Osteocyte (in vitro differentiated cells): ENCODE results near the gene LINGO1. TPM values are rescaled to one million over a fixed set of nuclear protein-coding genes. Genes with fewer than 3 reads are reported as not detected.

Experiments used
- DNase-seq: peaks from one replicate; pipeline ENCODE4 v3.0.0; 2021; ENCODE audit warnings: mixed read lengths; ENCODE audit not compliant: unreplicated experiment; ENCODE audit errors: extremely low spot score
- H3K27ac Mint-ChIP-seq: one replicate; pipeline ENCODE4 v1.8.0; 2021; ENCODE audit warnings: mild to moderate bottlenecking, mixed read lengths; ENCODE audit not compliant: unreplicated experiment
- H3K27me3 Mint-ChIP-seq: one replicate; pipeline ENCODE4 v1.8.0; 2021; ENCODE audit warnings: mixed read lengths; ENCODE audit not compliant: unreplicated experiment
- H3K36me3 Mint-ChIP-seq: one replicate; pipeline ENCODE4 v1.8.0; 2021; ENCODE audit warnings: mixed read lengths; ENCODE audit not compliant: unreplicated experiment
- H3K4me1 Mint-ChIP-seq: one replicate; pipeline ENCODE4 v1.8.0; 2021; ENCODE audit warnings: mixed read lengths; ENCODE audit not compliant: unreplicated experiment
- H3K4me3 Mint-ChIP-seq: one replicate; pipeline ENCODE4 v1.8.0; 2021; ENCODE audit warnings: mild to moderate bottlenecking, moderate library complexity, mixed read lengths; ENCODE audit not compliant: unreplicated experiment
- H3K9me3 Mint-ChIP-seq: one replicate; pipeline ENCODE4 v1.8.0; 2021; ENCODE audit warnings: mixed read lengths; ENCODE audit not compliant: unreplicated experiment
- CTCF ChIP-seq: fragments of 200-600 bp; sonication (generic); IDR thresholded peaks from 2 replicates; pipeline ENCODE4 v1.5.0; 2021; ENCODE audit warnings: antibody characterized with exemption, mild to moderate bottlenecking, moderate library complexity
- total RNA-seq: library from RNA; stranded (reverse); gene quantifications from 2 replicates; pipeline ENCODE4 v1.2.1, GENCODE V29; 2021

The LINGO1 gene
- total RNA-seq, 1 donor from 2014 or later: 2.4 TPM

DNA sequence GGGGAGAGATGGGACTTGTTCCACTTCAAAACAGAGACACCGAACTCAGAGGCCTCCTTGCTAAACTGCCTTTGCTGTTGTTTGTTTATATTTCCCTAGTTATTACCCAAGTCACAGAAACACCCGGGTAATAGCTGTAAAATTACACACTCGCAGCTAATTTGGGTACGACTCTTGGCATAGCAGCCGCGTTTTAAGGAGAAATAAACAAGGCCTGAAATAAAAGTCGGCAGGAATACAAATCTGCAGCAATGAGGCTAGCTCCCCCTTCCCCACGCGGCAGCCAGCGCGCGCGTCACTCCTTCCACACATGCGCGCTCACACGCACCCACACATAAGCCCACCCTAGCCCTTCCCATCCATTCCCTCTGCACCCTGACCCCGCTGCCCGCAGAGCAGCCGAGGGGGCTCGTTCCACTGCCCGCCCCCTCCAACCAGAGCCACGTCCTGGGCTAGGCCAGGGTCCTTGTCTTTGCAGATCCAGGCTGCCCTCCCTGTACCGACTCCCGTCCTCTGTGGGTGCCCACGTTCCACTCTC lies 67.3 kb downstream of the LINGO1 start:
- no peak for TF ChIP-seq CTCF
- no peak for DNase-seq
- peaks cover 7% of the 10 kb centered on the region for H3K27me3 Mint-ChIP-seq
- H3K9me3 Mint-ChIP-seq: no peaks in the 10 kb centered on the region
- H3K27ac Mint-ChIP-seq: no peak overlapping the region
- H3K36me3 Mint-ChIP-seq: no peaks in the 10 kb centered on the region
- no peak overlapping the region for H3K4me3 Mint-ChIP-seq
- peaks cover 44% of the 10 kb centered on the region for H3K4me1 Mint-ChIP-seq

DNA sequence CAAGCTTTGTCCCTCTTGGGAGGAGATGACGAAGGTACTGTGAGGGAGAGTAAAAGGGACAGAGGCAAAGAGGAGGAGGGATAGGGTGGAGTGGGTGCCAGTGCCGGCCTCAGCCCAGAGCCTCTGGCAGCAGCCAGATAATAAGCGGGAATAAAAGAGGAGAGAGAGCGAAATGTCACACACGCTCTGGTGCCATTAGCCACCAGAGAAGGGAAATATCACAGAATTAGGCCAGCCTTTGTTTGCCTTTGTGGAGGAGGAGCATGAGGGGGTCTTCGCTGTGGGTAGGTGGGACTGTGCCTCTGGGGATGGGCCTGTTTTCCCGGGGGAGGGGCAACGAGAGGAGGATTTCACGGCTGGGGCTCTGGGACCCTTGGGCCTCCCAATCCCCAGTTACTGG lies 67.8 kb downstream of the LINGO1 start:
- Mint-ChIP-seq H3K36me3 (no peaks in the 10 kb centered on the region), H3K9me3 (no peaks in the 10 kb centered on the region), H3K27me3 (peaks cover 7% of the 10 kb centered on the region), H3K4me3 (no peak overlapping the region), H3K4me1 (peaks cover 40% of the 10 kb centered on the region), H3K27ac (no peak overlapping the region)
- no peak for DNase-seq
- no peak for TF ChIP-seq CTCF

DNA sequence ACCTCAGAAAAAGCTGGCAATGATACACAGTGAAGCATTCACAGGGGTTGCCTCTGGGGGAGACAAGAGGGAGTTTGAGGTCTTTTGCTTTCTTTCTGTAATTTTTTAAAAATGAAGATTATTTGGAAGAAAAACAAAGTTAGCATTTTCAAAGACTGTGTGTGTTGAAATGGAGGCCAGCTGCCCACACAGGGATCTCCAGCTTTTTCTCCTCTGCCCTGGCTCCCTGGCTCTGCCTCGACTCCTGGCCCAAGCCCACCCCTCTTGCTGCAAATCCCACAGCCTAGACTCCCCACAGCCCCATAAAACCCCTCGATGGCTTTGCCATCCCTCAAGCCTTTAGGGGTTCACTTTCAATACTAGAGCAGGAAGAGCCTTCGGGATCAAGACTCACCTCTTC lies 68.4 kb downstream of the LINGO1 start:
- Mint-ChIP-seq H3K27ac (no peak overlapping the region), H3K4me1 (peaks cover 34% of the 10 kb centered on the region), H3K27me3 (peaks cover 7% of the 10 kb centered on the region), H3K4me3 (no peak overlapping the region), H3K36me3 (no peaks in the 10 kb centered on the region), H3K9me3 (no peaks in the 10 kb centered on the region)
- no peak for DNase-seq
- no peak for TF ChIP-seq CTCF

DNA sequence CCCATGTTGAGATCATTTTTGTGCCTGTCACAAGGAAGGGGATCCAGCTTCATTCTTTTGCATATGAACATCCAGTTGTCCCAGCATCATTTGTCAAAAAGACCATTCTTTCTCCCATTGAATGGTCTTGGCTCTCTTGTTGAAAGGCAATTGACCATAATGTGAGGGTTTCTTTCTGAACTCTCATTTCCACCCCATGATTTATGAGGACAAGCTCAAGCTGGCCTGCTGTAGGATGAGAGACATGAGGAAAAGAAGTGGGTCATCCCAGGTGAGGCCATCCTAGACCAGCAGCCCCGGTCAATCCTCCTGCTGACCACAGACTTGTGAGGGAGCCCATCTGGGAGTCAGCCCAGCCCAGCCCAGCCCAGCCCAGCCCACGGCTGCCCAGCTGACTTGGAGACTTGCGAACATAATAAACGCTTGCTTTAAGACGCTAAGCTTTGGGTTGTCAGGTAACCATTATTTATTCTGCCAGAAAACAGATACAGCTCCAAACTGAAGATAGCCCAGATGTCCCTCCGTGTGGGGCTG lies 69.0 kb downstream of the LINGO1 start:
- TF ChIP-seq CTCF: no peak
- peaks cover 7% of the 10 kb centered on the region for H3K27me3 Mint-ChIP-seq
- H3K36me3 Mint-ChIP-seq: no peaks in the 10 kb centered on the region
- H3K4me1 Mint-ChIP-seq: peaks cover 28% of the 10 kb centered on the region
- DNase-seq: no peak
- no peak overlapping the region for H3K4me3 Mint-ChIP-seq
- no peaks in the 10 kb centered on the region for H3K9me3 Mint-ChIP-seq
- no peak overlapping the region for H3K27ac Mint-ChIP-seq

Other genes with a start within 250 kb of the LINGO1 start
- 125 and 131 TPM in 2 replicates for gene PEAK1, start 212.8 kb downstream of the LINGO1 start, total RNA-seq
- 49.5 and 55.8 TPM in 2 replicates for gene HMG20A, start 212.0 kb downstream of the LINGO1 start, total RNA-seq